Lung (tissue), 12 donors: ENCODE measurements around the gene VCAN. TPM values are rescaled to one million over a fixed set of nuclear protein-coding genes. Genes with fewer than 3 reads are reported as not detected.

Experiments used
- ATAC-seq: fragments of 200-7000 bp; cut with Tn5 transposase; one replicate; pipeline ENCODE4 v1.9.1; 2020; ENCODE audit warnings: moderate number of reproducible peaks; ENCODE audit not compliant: insufficient read depth, low FRiP score
- DNase-seq, 3 donors: peaks; one replicate each; pipeline ENCODE4 v3.0.0-alpha.2; 2013 to 2017
- H3K27ac ChIP-seq, 2 donors: one replicate each; pipeline ENCODE4 v1.5.1; 2013; ENCODE audit warnings: mild to moderate bottlenecking in 2 of 2, moderate library complexity in 2 of 2, control low read depth in 1 of 2, inconsistent platforms in 1 of 2, low read depth in 1 of 2, low read length in 1 of 2
- H3K27me3 ChIP-seq, 3 donors: one replicate each; pipeline ENCODE4 v1.5.1; 2013; ENCODE audit warnings: low read length in 2 of 3; ENCODE audit not compliant: control insufficient read depth in 3 of 3, insufficient read depth in 3 of 3
- H3K36me3 ChIP-seq, 4 donors: one replicate each; pipeline ENCODE4 v1.5.1; 2013; ENCODE audit warnings: low read length in 4 of 4, mild to moderate bottlenecking in 1 of 4, moderate library complexity in 1 of 4; ENCODE audit not compliant: control insufficient read depth in 4 of 4, insufficient read depth in 4 of 4
- H3K4me1 ChIP-seq, 5 donors: one replicate each; pipeline ENCODE4 v1.5.1; 2013; ENCODE audit warnings: low read length in 5 of 5, mild to moderate bottlenecking in 2 of 5, moderate library complexity in 1 of 5; ENCODE audit not compliant: control insufficient read depth in 5 of 5, insufficient read depth in 5 of 5
- H3K4me3 ChIP-seq: one replicate; pipeline ENCODE4 v1.5.1; 2013; ENCODE audit warnings: mild to moderate bottlenecking, control low read depth, moderate library complexity
- H3K9ac ChIP-seq, 2 donors: one replicate each; pipeline ENCODE4 v1.5.1; 2013; ENCODE audit warnings: low read length in 2 of 2, control low read depth in 1 of 2; ENCODE audit not compliant: insufficient read depth in 1 of 2
- H3K9me3 ChIP-seq, 4 donors: one replicate each; pipeline ENCODE4 v1.5.1; 2013; ENCODE audit warnings: low read length in 3 of 4, mild to moderate bottlenecking in 1 of 4, moderate library complexity in 1 of 4; ENCODE audit not compliant: control insufficient read depth in 4 of 4, insufficient read depth in 3 of 4
- WGBS, 2 donors: extraction: QIAGEN DNeasy Blood & Tissue Kit; methylation state at CpG; one replicate each; pipeline ENCODE4 v1.1.7; 2013; 5-methylcytosine and 5-hydroxymethylcytosine counted together
- polyA plus RNA-seq, 2 donors: library from polyadenylated mRNA; stranded (reverse); fragments of 200-250 nt; gene quantifications; one replicate each; pipeline ENCODE4 v1.2.1, GENCODE V29; 2013
- total RNA-seq, 2 donors: library from RNA; depleted of rRNA in 1 of 2; stranded (reverse); fragments of >200 nt in 1 of 2; gene quantifications; one replicate each; pipeline ENCODE4 v1.2.1, GENCODE V29; 2014 to 2021
- TF ChIP-seq, protein P1 (sequence below): IDR thresholded peaks from 2 replicates; pipeline ENCODE4 v1.5.1; 2012; ENCODE audit warnings: mild to moderate bottlenecking; ENCODE audit errors: control extremely low read depth, extremely low read depth
- donor health status: control.
- donor health status: control.
- donor health status: Bipolar disorder and iron deficiency.
- donor health status: healthy.
- donor health status: DM: yes; HTN: yes; CAD: no.

Gene VCAN
- total and polyA plus RNA-seq, 4 donors = 11.6 to 276 (median 156) TPM

- TF ChIP-seq, protein P1, sequence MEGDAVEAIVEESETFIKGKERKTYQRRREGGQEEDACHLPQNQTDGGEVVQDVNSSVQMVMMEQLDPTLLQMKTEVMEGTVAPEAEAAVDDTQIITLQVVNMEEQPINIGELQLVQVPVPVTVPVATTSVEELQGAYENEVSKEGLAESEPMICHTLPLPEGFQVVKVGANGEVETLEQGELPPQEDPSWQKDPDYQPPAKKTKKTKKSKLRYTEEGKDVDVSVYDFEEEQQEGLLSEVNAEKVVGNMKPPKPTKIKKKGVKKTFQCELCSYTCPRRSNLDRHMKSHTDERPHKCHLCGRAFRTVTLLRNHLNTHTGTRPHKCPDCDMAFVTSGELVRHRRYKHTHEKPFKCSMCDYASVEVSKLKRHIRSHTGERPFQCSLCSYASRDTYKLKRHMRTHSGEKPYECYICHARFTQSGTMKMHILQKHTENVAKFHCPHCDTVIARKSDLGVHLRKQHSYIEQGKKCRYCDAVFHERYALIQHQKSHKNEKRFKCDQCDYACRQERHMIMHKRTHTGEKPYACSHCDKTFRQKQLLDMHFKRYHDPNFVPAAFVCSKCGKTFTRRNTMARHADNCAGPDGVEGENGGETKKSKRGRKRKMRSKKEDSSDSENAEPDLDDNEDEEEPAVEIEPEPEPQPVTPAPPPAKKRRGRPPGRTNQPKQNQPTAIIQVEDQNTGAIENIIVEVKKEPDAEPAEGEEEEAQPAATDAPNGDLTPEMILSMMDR = no peak
- Histone ChIP-seq H3K27ac (no peak overlapping the region), H3K36me3 (peaks cover 0 to 60% (median 15%) of the 10 kb centered on the region in 4 donors), H3K9me3 (no peaks in the 10 kb centered on the region), H3K4me3 (no peak overlapping the region), H3K4me1 (peaks cover 0 to 61% (median 28%) of the 10 kb centered on the region in 5 donors), H3K9ac (peak overlapping the region in 1 of 2 donors; percentile 51), H3K27me3 (no peaks in the 10 kb centered on the region)
- no peak for ATAC-seq
- WGBS, 2 donors = 77 to 83% methylated on average over 5 of the region's 5 CpGs
- peak in 2 of 3 donors; percentile 53 for DNase-seq
These were observed 87.7 kb downstream of the VCAN start for GRCh38 chr5:83559118-83559785.

DNA sequence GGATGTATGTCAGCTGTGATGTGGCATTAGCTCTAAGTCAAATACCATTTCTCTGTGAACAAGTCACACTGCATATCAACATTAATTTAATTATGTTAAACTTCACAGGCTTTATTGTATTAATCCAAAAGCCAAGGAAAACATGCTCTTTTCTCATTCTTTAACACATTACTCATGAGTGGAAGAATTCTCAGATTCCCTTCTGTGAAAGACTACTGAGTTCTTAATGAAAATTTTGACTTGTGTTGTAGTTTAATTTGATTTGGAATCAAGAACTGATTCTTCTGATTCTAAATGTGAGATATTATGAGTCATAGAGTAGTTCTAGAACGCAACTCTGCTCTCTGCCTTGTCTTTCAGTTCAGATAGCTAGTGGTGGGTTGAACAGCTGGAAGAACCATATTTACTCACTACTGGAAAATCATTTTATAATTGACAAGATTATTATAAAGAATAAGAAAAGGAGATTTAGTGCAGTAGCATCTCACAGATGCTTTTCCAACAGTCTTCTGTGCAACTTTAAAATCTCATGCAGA is 90.6 kb downstream of the VCAN start:
- DNase-seq (no peak), ATAC-seq (no peak)
- 82 to 90% methylated on average over 1 of the region's 1 CpG for WGBS, 2 donors
- H3K9ac ChIP-seq = peak overlapping the region in 1 of 2 donors; percentile 44
- H3K9me3 ChIP-seq = no peaks in the 10 kb centered on the region
- no peaks in the 10 kb centered on the region for H3K27me3 ChIP-seq
- H3K4me1 ChIP-seq = peaks cover 0 to 67% (median 23%) of the 10 kb centered on the region in 5 donors
- peaks cover 0 to 42% (median 8%) of the 10 kb centered on the region in 4 donors for H3K36me3 ChIP-seq
- no peak overlapping the region for H3K27ac ChIP-seq
- TF ChIP-seq, protein P1 = no peak
- H3K4me3 ChIP-seq = no peak overlapping the region

GRCh38 chr5:83562791-83563557 is 91.4 kb downstream of the VCAN start:
- Histone ChIP-seq H3K9ac (no peak overlapping the region), H3K36me3 (peaks cover 0 to 44% (median 8%) of the 10 kb centered on the region in 4 donors), H3K27ac (peak overlapping the region in 1 of 2 donors; percentile 31), H3K4me3 (no peak overlapping the region), H3K27me3 (no peaks in the 10 kb centered on the region), H3K9me3 (no peaks in the 10 kb centered on the region), H3K4me1 (peaks cover 0 to 64% (median 17%) of the 10 kb centered on the region in 5 donors)
- DNase-seq (peak; percentile 31 to 80 (median 67)), ATAC-seq (no peak)
- WGBS, 2 donors = 77 to 82% methylated on average over 5 of the region's 5 CpGs
- TF ChIP-seq, protein P1 = no peak
